HG03025 (cell line): ENCODE results near the gene HPRT1.
"Not testable (repeated sequence)": the region's sequence is repeated elsewhere in the genome, so short reads cannot be mapped to it uniquely, and the experiment has no call there.

ENCODE experiments used
- ATAC-seq: cut with Tn5 transposase; IDR thresholded peaks from one replicate; pipeline ENCODE4 v1.9.1; 2021; ENCODE audit warnings: mild to moderate bottlenecking, moderate library complexity; ENCODE audit not compliant: unreplicated experiment, low FRiP score

The HPRT1 gene, protein sequence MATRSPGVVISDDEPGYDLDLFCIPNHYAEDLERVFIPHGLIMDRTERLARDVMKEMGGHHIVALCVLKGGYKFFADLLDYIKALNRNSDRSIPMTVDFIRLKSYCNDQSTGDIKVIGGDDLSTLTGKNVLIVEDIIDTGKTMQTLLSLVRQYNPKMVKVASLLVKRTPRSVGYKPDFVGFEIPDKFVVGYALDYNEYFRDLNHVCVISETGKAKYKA

GRCh38 chrX:134460005-134460861 is at the start of gene HPRT1:
Gene HPRT1, plus strand, starts transcription at chrX:134460165. Its CDS starts 147 bp downstream, at chrX:134460312.
- peak; percentile 80 for ATAC-seq

- no peak for ATAC-seq
These were observed 43.9 kb upstream of the HPRT1 start for GRCh38 chrX:134416087-134416486.

- ATAC-seq, result no peak
These were observed 41.5 kb upstream of the HPRT1 start for GRCh38 chrX:134418317-134419113.

GRCh38 chrX:134419784-134420183 is 40.2 kb upstream of the HPRT1 start:
- ATAC-seq, result no peak

DNA sequence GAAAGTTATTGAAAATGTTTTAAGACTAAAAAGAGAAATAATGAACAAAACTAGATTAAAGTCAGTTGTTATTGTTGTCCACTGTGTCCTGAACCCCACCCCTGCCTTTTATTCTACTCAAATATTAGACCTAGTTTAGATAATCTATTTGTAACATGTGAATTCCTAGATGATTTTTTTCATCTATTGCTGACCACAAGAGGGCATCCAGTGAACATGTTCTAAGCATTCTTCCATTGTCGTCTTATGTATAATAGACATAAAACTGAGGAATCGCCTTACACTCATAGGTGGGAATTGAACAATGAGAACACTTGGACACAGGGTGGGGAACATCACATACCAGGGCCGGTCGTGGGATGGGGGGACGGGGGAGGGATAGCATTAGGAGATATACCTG is 36.4 kb upstream of the HPRT1 start:
- no peak for ATAC-seq

- no peak for ATAC-seq
These were observed 33.7 kb upstream of the HPRT1 start for GRCh38 chrX:134426281-134426680.

GRCh38 chrX:134431894-134432293 is 28.1 kb upstream of the HPRT1 start:
- no peak for ATAC-seq

- no peak for ATAC-seq
These were observed 24.1 kb upstream of the HPRT1 start for GRCh38 chrX:134435894-134436293.

GRCh38 chrX:134443020-134443419 is 16.9 kb upstream of the HPRT1 start:
- ATAC-seq, result peak; percentile 63

GRCh38 chrX:134443461-134443860 is 16.5 kb upstream of the HPRT1 start:
- no peak for ATAC-seq

GRCh38 chrX:134444681-134445080 is 15.3 kb upstream of the HPRT1 start:
- ATAC-seq, result no peak

DNA sequence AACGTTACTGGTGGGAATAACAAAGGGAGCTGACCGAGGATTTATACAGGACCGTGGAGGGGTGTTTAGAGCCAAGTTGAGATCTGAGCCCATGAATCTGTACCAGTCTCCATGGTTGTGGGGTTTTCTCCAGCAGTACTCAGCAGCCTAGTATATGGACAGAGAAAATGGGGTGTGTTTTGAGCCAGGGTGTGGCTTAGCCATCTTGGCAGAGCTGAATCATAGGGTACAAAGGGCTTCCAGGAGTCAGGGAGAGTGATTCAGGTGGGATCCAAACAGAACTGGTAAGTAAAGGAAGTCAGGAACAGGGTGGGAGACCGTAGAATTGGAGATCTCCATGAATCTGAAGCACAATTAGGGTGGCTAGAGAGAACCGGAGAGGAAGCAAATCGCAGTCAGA is 7.4 kb upstream of the HPRT1 start:
- no peak for ATAC-seq

- ATAC-seq, result no peak
These were observed 6.3 kb upstream of the HPRT1 start for GRCh38 chrX:134453631-134454030.

DNA sequence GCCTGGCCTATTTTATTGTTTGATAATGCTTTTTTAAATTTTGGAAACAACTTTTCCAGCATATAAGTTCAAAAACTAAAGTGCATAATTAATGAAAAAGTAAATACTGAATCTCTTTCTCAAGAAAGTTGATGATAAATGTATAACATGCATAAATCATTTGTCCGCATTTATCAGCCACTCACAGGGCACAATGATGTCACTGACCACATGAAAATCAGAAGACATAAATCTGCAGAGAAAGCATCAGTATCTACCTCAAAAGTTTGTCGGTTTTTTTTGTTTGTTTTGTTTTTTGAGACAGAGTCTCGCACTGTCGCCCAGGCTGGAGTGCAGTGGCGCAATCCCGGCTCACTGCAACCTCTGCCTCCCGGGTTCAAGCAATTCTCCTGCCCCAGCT is 5.5 kb upstream of the HPRT1 start:
- ATAC-seq, result no peak

DNA sequence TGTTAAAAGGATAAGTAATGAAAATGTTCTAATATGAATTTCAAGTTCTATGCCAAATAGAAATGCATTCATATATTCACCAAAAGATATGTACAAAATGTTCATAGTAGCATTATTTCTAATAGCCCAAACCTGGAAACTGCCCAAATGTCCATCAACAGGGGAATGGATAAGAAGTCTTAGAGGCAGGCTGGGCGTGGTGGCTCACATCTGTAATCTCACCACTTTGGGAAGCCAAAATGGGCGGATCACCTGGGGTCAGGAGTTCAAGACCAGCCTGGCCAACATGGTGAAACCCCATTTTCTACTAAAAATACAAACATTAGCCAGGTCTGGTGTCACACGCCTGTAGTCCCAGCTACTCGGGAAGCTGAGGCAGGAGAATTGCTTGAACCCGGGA is 2.3 kb upstream of the HPRT1 start:
- no peak for ATAC-seq

GRCh38 chrX:134459683-134460004 is 321 bp upstream of the HPRT1 start:
- ATAC-seq, result peak; percentile 16

GRCh38 chrX:134460862-134461220 is 876 bp downstream of the HPRT1 start:
- no peak for ATAC-seq

GRCh38 chrX:134461437-134461836 is 1.5 kb downstream of the HPRT1 start:
- ATAC-seq, result no peak

DNA sequence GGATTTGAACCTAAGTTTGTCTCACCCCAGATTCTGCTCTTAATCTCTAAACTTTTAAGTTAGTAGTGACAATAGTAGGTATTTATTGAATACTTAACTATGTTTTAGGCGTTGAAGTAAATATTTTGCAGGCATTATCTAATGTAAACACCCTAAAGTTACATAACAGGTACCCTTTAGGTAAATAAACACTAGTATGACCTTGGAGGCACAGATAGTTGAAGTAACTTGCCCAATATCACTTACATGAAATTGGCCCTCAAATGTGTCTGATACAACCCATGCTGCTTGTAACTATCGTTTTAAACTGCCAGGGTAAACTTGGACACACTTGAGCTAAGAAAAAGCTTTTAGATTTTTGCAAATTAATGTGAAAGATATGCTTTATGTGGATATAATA is 3.0 kb downstream of the HPRT1 start:
- no peak for ATAC-seq

DNA sequence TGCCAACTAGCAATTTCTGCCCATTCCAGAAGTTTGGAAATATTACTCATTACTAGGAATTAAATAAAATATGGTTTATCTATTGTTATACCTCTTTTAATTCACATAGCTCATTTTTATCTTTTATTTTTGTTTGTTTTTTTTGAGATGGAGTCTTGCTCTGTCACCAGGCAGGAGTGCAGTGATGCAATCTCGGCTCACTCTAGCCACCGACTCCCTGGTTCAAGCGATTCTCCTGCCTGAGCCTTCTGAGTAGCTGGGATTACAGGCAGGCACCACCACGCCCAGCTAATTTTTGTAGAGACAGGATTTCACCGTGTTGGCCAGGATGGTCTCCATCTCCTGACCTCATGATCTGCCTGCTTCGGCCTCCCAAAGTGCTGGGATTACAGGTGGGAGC is 4.5 kb downstream of the HPRT1 start:
- not testable (repeated sequence) for ATAC-seq

GRCh38 chrX:134469486-134469885 is 9.5 kb downstream of the HPRT1 start:
- ATAC-seq, result no peak
